H1 (cell line): ENCODE results near the gene LCE1F. TPM values are rescaled to one million over a fixed set of nuclear protein-coding genes. Genes with fewer than 3 reads are reported as not detected.

Experiments
- CTCF ChIA-PET: fragments of 300-600 bp; sonication (Branson Sonifier 250); formaldehyde crosslinking; loops from one replicate; lab custom pipeline; 2021; ENCODE audit not compliant: partially characterized antibody; lab: Charles Lee
- POLR2A ChIA-PET: fragments of 300-600 bp; sonication (Branson Sonifier 250); formaldehyde crosslinking; loops from one replicate; lab custom pipeline; 2021; ENCODE audit warnings: inconsistent platforms; ENCODE audit not compliant: partially characterized antibody; lab: Charles Lee
- DNase-seq, 2 experiments: peaks; one replicate each; pipeline versions ENCODE4 v3.0.0 to v3.0.0-alpha.2; 2010 to 2022; ENCODE audit warnings: low spot score in 2 of 2, low read depth in 1 of 2, mixed read lengths in 1 of 2
- FAIRE-seq: peaks from 2 replicates; lab custom pipeline; 2011; peaks lifted over from hg19 to GRCh38; lab: Jason Lieb, UNC
- H2AFZ ChIP-seq: 2 replicates; pipeline ENCODE4 v1.8.1; 2012; ENCODE audit warnings: low read length, inconsistent platforms
- H2AK5ac ChIP-seq: 2 replicates; pipeline ENCODE4 v1.6.1; 2013; ENCODE audit warnings: low read depth, low read length
- H2BK120ac ChIP-seq: replicated peaks from 2 replicates; pipeline ENCODE3; 2013; ENCODE audit warnings: low read depth, low read length, inconsistent platforms
- H2BK12ac ChIP-seq: 2 replicates; pipeline ENCODE4 v1.6.1; 2013; ENCODE audit warnings: low read depth, low read length
- H2BK15ac ChIP-seq: 2 replicates; pipeline ENCODE4 v1.6.1; 2013; ENCODE audit warnings: low read length
- H2BK20ac ChIP-seq: 2 replicates; pipeline ENCODE4 v1.6.1; 2013; ENCODE audit warnings: low read length
- H2BK5ac ChIP-seq: 2 replicates; pipeline ENCODE4 v1.6.1; 2013; ENCODE audit warnings: low read depth, low read length
- H3K14ac ChIP-seq: 2 replicates; pipeline ENCODE4 v1.6.1; 2013; ENCODE audit warnings: inconsistent platforms; ENCODE audit not compliant: insufficient read length
- H3K18ac ChIP-seq: 2 replicates; pipeline ENCODE4 v1.6.1; 2013; ENCODE audit warnings: low read length; ENCODE audit errors: extremely low read depth
- H3K23ac ChIP-seq: 2 replicates; pipeline ENCODE4 v1.6.1; 2013; ENCODE audit warnings: inconsistent platforms; ENCODE audit not compliant: insufficient read length
- H3K23me2 ChIP-seq: 2 replicates; pipeline ENCODE4 v1.6.1; 2013; ENCODE audit warnings: low read depth, low read length
- H3K27ac ChIP-seq: 2 replicates; pipeline ENCODE4 v1.6.1; 2011; ENCODE audit warnings: low read depth, low read length, inconsistent platforms
- H3K27me3 ChIP-seq, 4 experiments: replicated peaks in 1 of 4; 1 replicate in 1 of 4; 2 replicates in 3 of 4; pipeline versions ENCODE4 v1.6.1 to v1.8.1; 2011 to 2013; ENCODE audit warnings: low read length in 3 of 4, mild to moderate bottlenecking in 3 of 4, inconsistent platforms in 2 of 4, mixed read lengths in 2 of 4, moderate library complexity in 1 of 4; ENCODE audit not compliant: control insufficient read depth in 3 of 4, insufficient read depth in 3 of 4; ENCODE audit errors: extremely low read depth in 1 of 4
- H3K36me3 ChIP-seq, 4 experiments: 2 replicates each; pipeline versions ENCODE4 v1.6.1 to v1.8.1; 2011 to 2013; ENCODE audit warnings: mild to moderate bottlenecking in 4 of 4, low read length in 3 of 4, moderate library complexity in 2 of 4, control low read depth in 1 of 4, inconsistent platforms in 1 of 4; ENCODE audit not compliant: insufficient read depth in 4 of 4, control insufficient read depth in 2 of 4
- H3K4ac ChIP-seq: replicated peaks from 2 replicates; pipeline ENCODE3; 2013; ENCODE audit warnings: low read length, low read depth, mixed read lengths, inconsistent platforms; ENCODE audit not compliant: insufficient read length
- H3K4me1 ChIP-seq, 4 experiments: replicated peaks in 1 of 4; 1 replicate in 1 of 4; 2 replicates in 3 of 4; pipeline versions ENCODE4 v1.6.1 to v1.8.1; 2011 to 2013; ENCODE audit warnings: low read length in 3 of 4, inconsistent platforms in 2 of 4, mixed read lengths in 1 of 4; ENCODE audit not compliant: insufficient read depth in 4 of 4, control insufficient read depth in 3 of 4
- H3K4me2 ChIP-seq, 2 experiments: 2 replicates each; pipeline versions ENCODE4 v1.6.1 to v1.8.1; 2011 to 2013; ENCODE audit warnings: low read depth in 2 of 2, low read length in 2 of 2, control low read depth in 1 of 2, inconsistent platforms in 1 of 2, mild to moderate bottlenecking in 1 of 2; ENCODE audit not compliant: insufficient read depth in 1 of 2
- H3K4me3 ChIP-seq, 4 experiments: fragments of 200-600, 300-600 bp in 1 of 4; sonication (generic), shearing (Covaris generic), sonication (Bioruptor Twin) in 1 of 4; 2 replicates each; pipeline versions ENCODE4 v1.5.1 to v1.8.1; 2011 to 2016; ENCODE audit warnings: low read length in 4 of 4, low read depth in 3 of 4, control low read depth in 2 of 4, inconsistent platforms in 2 of 4, mild to moderate bottlenecking in 2 of 4, mixed read lengths in 1 of 4, moderate library complexity in 1 of 4; ENCODE audit not compliant: insufficient read depth in 2 of 4; ENCODE audit errors: extremely low read depth in 1 of 4
- H3K56ac ChIP-seq: replicated peaks from 2 replicates; pipeline ENCODE3; 2013; ENCODE audit warnings: low read depth, mild to moderate bottlenecking, mixed read lengths, low read length, inconsistent platforms; ENCODE audit not compliant: insufficient read length
- H3K79me1 ChIP-seq: 2 replicates; pipeline ENCODE4 v1.6.1; 2013; ENCODE audit warnings: low read depth, low read length, control low read depth
- H3K79me2 ChIP-seq, 2 experiments: 2 replicates each; pipeline versions ENCODE4 v1.6.1 to v1.8.1; 2012 to 2013; ENCODE audit warnings: low read length in 2 of 2, mild to moderate bottlenecking in 2 of 2, inconsistent platforms in 1 of 2; ENCODE audit not compliant: insufficient read depth in 2 of 2, control insufficient read depth in 1 of 2
- H3K9ac ChIP-seq, 4 experiments: replicated peaks in 1 of 4; 1 replicate in 1 of 4; 2 replicates in 3 of 4; pipeline versions ENCODE4 v1.6.1 to v1.8.1; 2011 to 2013; ENCODE audit warnings: low read depth in 3 of 4, low read length in 3 of 4, control low read depth in 2 of 4, mild to moderate bottlenecking in 2 of 4, moderate library complexity in 2 of 4, inconsistent platforms in 1 of 4; ENCODE audit errors: extremely low read depth in 1 of 4
- H3K9me3 ChIP-seq, 2 experiments: 2 replicates each; pipeline versions ENCODE4 v1.6.1 to v1.8.1; 2012 to 2013; ENCODE audit warnings: mild to moderate bottlenecking in 2 of 2, moderate library complexity in 2 of 2, control low read depth in 1 of 2, inconsistent platforms in 1 of 2, low read depth in 1 of 2, low read length in 1 of 2, mixed read lengths in 1 of 2; ENCODE audit not compliant: insufficient read depth in 2 of 2
- H4K20me1 ChIP-seq, 2 experiments: replicated peaks in 1 of 2; 2 replicates each; pipeline versions ENCODE3 to v1.8.1; 2011 to 2013; ENCODE audit warnings: inconsistent platforms in 2 of 2, low read length in 2 of 2, mild to moderate bottlenecking in 1 of 2; ENCODE audit not compliant: insufficient read depth in 2 of 2, control insufficient read depth in 1 of 2
- H4K5ac ChIP-seq: 2 replicates; pipeline ENCODE4 v1.6.1; 2013; ENCODE audit warnings: low read length, low read depth, mixed read lengths, inconsistent platforms; ENCODE audit not compliant: insufficient read length
- H4K8ac ChIP-seq: 2 replicates; pipeline ENCODE4 v1.8.0; 2013; ENCODE audit warnings: mild to moderate bottlenecking, moderate library complexity, low read length, inconsistent platforms; ENCODE audit not compliant: insufficient read depth; ENCODE audit errors: extremely low read depth
- H4K91ac ChIP-seq: replicated peaks from 2 replicates; pipeline ENCODE3; 2013; ENCODE audit warnings: low read length, mixed read lengths, inconsistent platforms; ENCODE audit not compliant: insufficient read length
- BRCA1 ChIP-seq: IDR thresholded peaks from 2 replicates; pipeline ENCODE4 v1.6.1; 2012; ENCODE audit warnings: low read depth, low read length, improper control_type of control experiment
- CHD1 ChIP-seq: IDR thresholded peaks from 2 replicates; pipeline ENCODE4 v1.6.1; 2012; ENCODE audit warnings: low read depth, low read length, improper control_type of control experiment
- EP300 ChIP-seq, 2 experiments: IDR thresholded peaks; 1 replicate in 1 of 2; 2 replicates in 1 of 2; pipeline ENCODE4 v1.6.1; 2011 to 2012; ENCODE audit warnings: low read depth in 2 of 2, low read length in 2 of 2, mild to moderate bottlenecking in 2 of 2, borderline replicate concordance in 1 of 2, inconsistent platforms in 1 of 2, moderate library complexity in 1 of 2
- FOSL1 ChIP-seq: IDR thresholded peaks from 2 replicates; pipeline ENCODE4 v1.6.1; 2011; ENCODE audit warnings: mild to moderate bottlenecking, low read depth, low read length, moderate library complexity; ENCODE audit not compliant: insufficient read depth
- NANOG ChIP-seq: IDR thresholded peaks from 2 replicates; pipeline ENCODE4 v1.6.1; 2011; ENCODE audit warnings: low read length, low read depth, mild to moderate bottlenecking, inconsistent platforms; ENCODE audit not compliant: insufficient read depth, poor library complexity, severe bottlenecking
- NRF1 ChIP-seq: IDR thresholded peaks from 2 replicates; pipeline ENCODE4 v1.6.1; 2011; ENCODE audit warnings: mild to moderate bottlenecking, low read depth, low read length, improper control_type of control experiment
- RAD21 ChIP-seq, 2 experiments: IDR thresholded peaks in 1 of 2; conservative IDR thresholded peaks in 1 of 2; 2 replicates each; pipeline ENCODE4 v1.6.1; 2011; ENCODE audit warnings: low read depth in 2 of 2, low read length in 2 of 2, improper control_type of control experiment in 1 of 2, inconsistent platforms in 1 of 2, mild to moderate bottlenecking in 1 of 2, moderate library complexity in 1 of 2
- RXRA ChIP-seq: IDR thresholded peaks from 2 replicates; pipeline ENCODE4 v1.6.1; 2011; ENCODE audit warnings: low read depth, mild to moderate bottlenecking, low read length, moderate library complexity; ENCODE audit not compliant: insufficient read depth
- SP2 ChIP-seq: IDR thresholded peaks from 2 replicates; pipeline ENCODE4 v1.6.1; 2012; ENCODE audit warnings: mild to moderate bottlenecking, low read length, inconsistent platforms
- SP4 ChIP-seq: IDR thresholded peaks from 2 replicates; pipeline ENCODE4 v1.6.1; 2012; ENCODE audit warnings: low read length, inconsistent platforms
- SRF ChIP-seq: IDR thresholded peaks from 2 replicates; pipeline ENCODE4 v1.6.1; 2011; ENCODE audit warnings: mild to moderate bottlenecking, low read depth, low read length, moderate library complexity
- TCF12 ChIP-seq: IDR thresholded peaks from 2 replicates; pipeline ENCODE4 v1.6.1; 2011; ENCODE audit warnings: low read depth, mild to moderate bottlenecking, low read length
- TEAD4 ChIP-seq: IDR thresholded peaks from 2 replicates; pipeline ENCODE4 v1.6.1; 2012; ENCODE audit warnings: low read depth, low read length, inconsistent platforms, mixed read lengths
- WGBS, 2 experiments: shearing (Covaris generic) in 1 of 2; methylation state at CpG; one replicate each; pipeline versions ENCODE4 v1.1.6 to v1.1.7; 2013 to 2015; ENCODE audit warnings: low lambda C conversion rate in 2 of 2, mixed read lengths in 2 of 2, inconsistent platforms in 1 of 2, low coverage in 1 of 2, missing lambda C conversion rate in 1 of 2; ENCODE audit not compliant: insufficient replicate concordance in 2 of 2, insufficient coverage in 1 of 2, insufficient read length in 1 of 2; ENCODE audit errors: extremely low coverage in 1 of 2, missing lambda C conversion rate in 1 of 2; 5-methylcytosine and 5-hydroxymethylcytosine counted together
- polyA plus RNA-seq, 7 experiments: library from polyadenylated mRNA; depleted of rRNA in 3 of 7; stranded (reverse) in 5 of 7; unstranded in 2 of 7; fragments of >200 nt in 5 of 7; fragments of 200-250 nt in 2 of 7; gene quantifications; 1 replicate in 5 of 7; 2 replicates in 1 of 7; 4 replicates in 1 of 7; pipeline versions ENCODE4 v1.2.1 to v1.2.3, GENCODE V29; 2011 to 2013; ENCODE audit warnings: missing spikeins in 2 of 7, mixed read lengths in 2 of 7
- total RNA-seq: library from RNA; stranded (reverse); fragmentation: NEBNext Ultra II Directional; extraction: Animal tissue kit (Norgen Biotek cat#: 25700); gene quantifications from 2 replicates; pipeline ENCODE4 v1.2.1, GENCODE V29; 2021
- TF ChIP-seq, protein P1 (sequence below): IDR thresholded peaks from 2 replicates; pipeline ENCODE4 v1.6.1; 2012; ENCODE audit warnings: inconsistent platforms

The LCE1F gene
- total and polyA plus RNA-seq, 2 of the 8 experiments (the other 6 are each of a cell fraction or from before 2014, with no cell fraction given), result not detected

DNA sequence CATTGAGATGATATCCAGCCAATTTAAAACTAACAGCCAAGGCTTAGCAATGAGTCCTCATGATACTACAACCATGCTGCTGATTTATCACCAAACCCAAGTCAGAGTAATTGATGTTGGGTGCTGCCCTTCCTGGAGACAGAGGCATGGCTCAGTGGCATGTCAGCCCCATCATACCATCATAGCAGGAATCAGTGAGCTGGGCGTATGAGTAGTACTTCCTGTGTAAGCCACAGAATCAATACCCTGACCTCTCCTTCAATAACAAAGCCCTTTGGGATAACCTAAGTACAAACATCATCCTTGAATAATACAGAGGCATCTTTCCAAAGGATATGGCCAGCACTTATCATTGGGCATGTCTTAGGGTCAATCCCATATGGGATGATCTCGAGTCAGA is 8.2 kb downstream of the LCE1F start:
- CTCF ChIA-PET, result no interaction called here
- H2AFZ ChIP-seq, result no peak overlapping the region
- TF ChIP-seq RXRA (no peak), NANOG (no peak), FOSL1 (no peak), RAD21 (IDR thresholded peaks at IDR 0.05 in 1 of 2, conservative IDR thresholded peaks at IDR 0.05 in 1 of 2; ENCODE audit: low read depth in 2 of 2, low read length in 2 of 2) (no peak), TEAD4 (no peak), SP2 (no peak), BRCA1 (no peak), TCF12 (no peak), NRF1 (no peak), SP4 (no peak), CHD1 (no peak), SRF (no peak), EP300 (IDR thresholded peaks at IDR 0.05; ENCODE audit: borderline replicate concordance in 1 of 2, low read depth in 2 of 2, low read length in 2 of 2) (no peak)
- TF ChIP-seq, protein P1, sequence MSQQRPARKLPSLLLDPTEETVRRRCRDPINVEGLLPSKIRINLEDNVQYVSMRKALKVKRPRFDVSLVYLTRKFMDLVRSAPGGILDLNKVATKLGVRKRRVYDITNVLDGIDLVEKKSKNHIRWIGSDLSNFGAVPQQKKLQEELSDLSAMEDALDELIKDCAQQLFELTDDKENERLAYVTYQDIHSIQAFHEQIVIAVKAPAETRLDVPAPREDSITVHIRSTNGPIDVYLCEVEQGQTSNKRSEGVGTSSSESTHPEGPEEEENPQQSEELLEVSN, result no peak

More for the DNA sequence above, 8.2 kb downstream of the LCE1F start:
- POLR2A ChIA-PET, result no interaction called here
- Histone ChIP-seq H3K23me2 (no peaks in the 10 kb centered on the region), H3K4ac (no peak overlapping the region), H4K5ac (no peak overlapping the region), H3K23ac (no peak overlapping the region), H4K8ac (no peak overlapping the region), H2BK12ac (no peak overlapping the region), H3K4me3 (no peak overlapping the region), H2BK5ac (no peak overlapping the region), H3K27me3 (peaks cover 0 to 1% (median 0%) of the 10 kb centered on the region in 4 experiments; a peak in 1 of 7 replicates), H3K36me3 (peaks cover 0 to 2% (median 0%) of the 10 kb centered on the region in 4 experiments; a peak in 1 of 8 replicates), H3K14ac (no peak overlapping the region), H3K9me3 (peaks cover 59 to 78% of the 10 kb centered on the region in 2 experiments), H3K18ac (no peak overlapping the region), H3K9ac (no peak overlapping the region), H2BK120ac (no peak overlapping the region), H3K4me2 (no peak overlapping the region), H4K20me1 (no peaks in the 10 kb centered on the region), H3K56ac (no peak overlapping the region), H3K4me1 (no peaks in the 10 kb centered on the region), H3K27ac (no peak overlapping the region), H2AK5ac (no peak overlapping the region), H2BK15ac (no peak overlapping the region), H3K79me1 (no peaks in the 10 kb centered on the region), H4K91ac (no peak overlapping the region), H2BK20ac (no peak overlapping the region), H3K79me2 (no peaks in the 10 kb centered on the region)
- DNase-seq, result no peak
- WGBS, 2 experiments, result 72% methylated on average over 2 of the region's 2 CpGs; no CpG with 5 or more reads in 1 of the 2 experiments
- FAIRE-seq, result no peak
